Epithelial cell of esophagus (primary cell): ENCODE measurements around the gene ATP10A.

Experiments
- DNase-seq: peaks from one replicate; pipeline ENCODE4 v3.0.0; 2010; ENCODE audit warnings: low read depth
- H3K4me3 ChIP-seq: 2 replicates; pipeline ENCODE4 v1.5.1; 2011; ENCODE audit warnings: mild to moderate bottlenecking, low read length, control low read depth
- CTCF ChIP-seq: IDR thresholded peaks from 2 replicates; pipeline ENCODE4 v1.5.1; 2011; ENCODE audit warnings: low read depth, mild to moderate bottlenecking, low read length, control low read depth, inconsistent platforms; ENCODE audit not compliant: insufficient read depth; ENCODE audit errors: missing control alignments

The ATP10A gene

GRCh38 chr15:25721605-25721955, 141.5 kb downstream of the ATP10A start:
- TF ChIP-seq CTCF, result no peak
- no peak overlapping the region for H3K4me3 ChIP-seq
- DNase-seq, result no peak

GRCh38 chr15:25719101-25719985, 143.8 kb downstream of the ATP10A start:
- no peak for DNase-seq
- TF ChIP-seq CTCF, result no peak
- H3K4me3 ChIP-seq, result no peak overlapping the region

GRCh38 chr15:25718597-25718996, 144.5 kb downstream of the ATP10A start:
- no peak overlapping the region for H3K4me3 ChIP-seq
- no peak for TF ChIP-seq CTCF
- no peak for DNase-seq

- DNase-seq, result no peak
- no peak overlapping the region for H3K4me3 ChIP-seq
- TF ChIP-seq CTCF, result no peak
Observed at GRCh38 chr15:25718169-25718536, 145.0 kb downstream of the ATP10A start.

GRCh38 chr15:25717457-25718168, 145.5 kb downstream of the ATP10A start:
- no peak for TF ChIP-seq CTCF
- H3K4me3 ChIP-seq, result no peak overlapping the region
- DNase-seq, result no peak

- no peak overlapping the region for H3K4me3 ChIP-seq
- no peak for DNase-seq
- no peak for TF ChIP-seq CTCF
Observed at GRCh38 chr15:25717127-25717456, 146.0 kb downstream of the ATP10A start.
